Central memory CD8-positive, alpha-beta T cell (primary cell): ENCODE data around the gene BDH1.
"Not testable (repeated sequence)": the region's sequence is repeated elsewhere in the genome, so short reads cannot be mapped to it uniquely, and the experiment has no call there.

Source experiments
- ATAC-seq: fragments of 150-1000 bp; cut with Tn5 transposase; replicated peaks from 2 replicates; pipeline ENCODE4 v1.10.0; 2022; ENCODE audit warnings: mild to moderate bottlenecking, moderate FRiP score, moderate number of reproducible peaks; ENCODE audit not compliant: poor library complexity, severe bottlenecking; ENCODE audit errors: extremely low read depth
- DNase-seq, 2 donors: peaks; one replicate each; pipeline ENCODE4 v3.0.0; 2021; ENCODE audit warnings: low spot score in 2 of 2
- H3K27ac Mint-ChIP-seq: one replicate; pipeline ENCODE4 v1.8.0; 2022; ENCODE audit warnings: low read depth, mild to moderate bottlenecking, moderate library complexity, mixed read lengths
- H3K27me3 Mint-ChIP-seq: one replicate; pipeline ENCODE4 v1.8.0; 2022; ENCODE audit warnings: mixed read lengths
- H3K36me3 Mint-ChIP-seq: one replicate; pipeline ENCODE4 v1.8.0; 2022; ENCODE audit warnings: mild to moderate bottlenecking, moderate library complexity, mixed read lengths; ENCODE audit not compliant: insufficient read depth
- H3K4me1 Mint-ChIP-seq: one replicate; pipeline ENCODE4 v1.8.0; 2022; ENCODE audit warnings: mixed read lengths
- H3K4me3 Mint-ChIP-seq: one replicate; pipeline ENCODE4 v1.8.0; 2022; ENCODE audit warnings: mild to moderate bottlenecking, moderate library complexity, mixed read lengths
- H3K9me3 Mint-ChIP-seq: one replicate; pipeline ENCODE4 v1.8.0; 2022; ENCODE audit warnings: mixed read lengths

Gene BDH1

GRCh38 chr3:197520311-197521276, 35.2 kb downstream of the BDH1 start:
- Mint-ChIP-seq H3K4me1 (peaks cover 21% of the 10 kb centered on the region), H3K9me3 (peaks cover 5% of the 10 kb centered on the region), H3K4me3 (no peak overlapping the region), H3K27ac (peak overlapping the region; percentile 5), H3K27me3 (no peaks in the 10 kb centered on the region), H3K36me3 (peaks cover 8% of the 10 kb centered on the region)
- ATAC-seq (no peak), DNase-seq (no peak)

GRCh38 chr3:197519801-197520211, 36.0 kb downstream of the BDH1 start:
- peak overlapping the region; percentile 44 for H3K27ac Mint-ChIP-seq
- peaks cover 25% of the 10 kb centered on the region for H3K4me1 Mint-ChIP-seq
- peaks cover 10% of the 10 kb centered on the region for H3K36me3 Mint-ChIP-seq
- no peaks in the 10 kb centered on the region for H3K27me3 Mint-ChIP-seq
- peaks cover 5% of the 10 kb centered on the region for H3K9me3 Mint-ChIP-seq
- no peak overlapping the region for H3K4me3 Mint-ChIP-seq
- no peak for DNase-seq
- no peak for ATAC-seq

DNA sequence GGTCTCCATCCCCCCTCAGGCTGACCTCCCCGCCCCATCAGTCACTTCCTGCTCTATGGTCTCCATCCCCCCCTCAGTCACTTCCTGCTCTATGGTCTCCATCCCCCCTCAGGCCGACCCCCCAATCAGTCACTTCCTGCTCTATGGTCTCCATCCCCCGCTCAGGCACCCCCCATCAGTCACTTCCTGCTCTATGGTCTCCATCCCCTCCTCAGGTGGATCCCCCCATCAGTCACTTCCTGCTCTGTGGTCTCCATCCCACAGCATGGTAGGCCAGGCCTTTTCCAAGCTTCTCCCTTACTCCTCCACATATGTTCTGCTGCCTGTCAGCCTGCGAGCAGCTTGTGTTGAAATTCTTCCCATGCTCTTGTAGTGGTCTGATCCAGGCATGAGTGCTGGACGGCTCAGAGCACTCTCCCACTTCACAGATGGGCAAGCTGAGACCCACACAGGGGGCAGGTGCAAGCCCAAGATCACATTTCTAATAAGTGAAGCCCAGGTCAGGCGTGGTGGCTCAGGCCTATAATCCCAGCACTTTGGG, 36.8 kb downstream of the BDH1 start:
- peaks cover 10% of the 10 kb centered on the region for H3K36me3 Mint-ChIP-seq
- H3K4me3 Mint-ChIP-seq, result peak overlapping the region; percentile 25
- ATAC-seq, result no peak
- peaks cover 5% of the 10 kb centered on the region for H3K9me3 Mint-ChIP-seq
- H3K4me1 Mint-ChIP-seq, result peaks cover 25% of the 10 kb centered on the region
- peak overlapping the region; percentile 88 for H3K27ac Mint-ChIP-seq
- no peak for DNase-seq
- no peaks in the 10 kb centered on the region for H3K27me3 Mint-ChIP-seq

GRCh38 chr3:197517922-197518683, 37.7 kb downstream of the BDH1 start:
- H3K27ac Mint-ChIP-seq, ATAC-seq, H3K4me3 Mint-ChIP-seq, H3K9me3 Mint-ChIP-seq, H3K27me3 Mint-ChIP-seq, DNase-seq, H3K36me3 Mint-ChIP-seq: not testable (repeated sequence)
- peaks cover 25% of the 10 kb centered on the region for H3K4me1 Mint-ChIP-seq

DNA sequence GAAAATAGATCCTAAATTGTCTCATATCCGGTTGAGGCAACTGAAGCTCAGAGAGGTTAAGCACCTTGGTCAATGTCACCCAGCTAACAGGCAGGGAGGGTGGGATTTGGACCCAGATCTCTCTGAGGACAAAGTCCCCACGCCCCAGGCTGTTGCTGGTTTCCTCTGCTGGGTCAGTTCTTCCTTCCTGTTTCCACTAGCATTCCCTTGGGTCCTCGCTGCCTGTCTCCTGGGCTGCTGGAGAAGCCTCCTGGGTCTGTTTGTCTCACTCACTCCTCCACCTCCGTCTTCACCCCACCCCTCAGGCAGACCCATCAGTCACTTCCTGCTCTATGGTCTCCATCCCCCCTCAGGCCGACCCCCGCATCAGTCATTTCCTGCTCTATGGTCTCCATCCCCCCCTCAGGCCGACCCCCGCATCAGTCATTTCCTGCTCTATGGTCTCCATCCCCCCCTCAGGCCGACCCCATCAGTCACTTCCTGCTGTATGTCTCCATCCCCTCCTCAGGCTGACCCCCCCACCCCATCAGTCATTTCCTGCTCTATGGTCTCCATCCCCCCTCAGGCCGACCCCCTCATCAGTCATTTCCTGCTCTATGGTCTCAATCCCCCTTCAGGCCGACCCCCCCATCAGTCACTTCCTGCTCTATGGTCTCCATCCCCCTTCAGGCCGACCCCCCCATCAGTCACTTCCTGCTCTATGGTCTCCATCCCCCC, 38.7 kb downstream of the BDH1 start:
- not testable (repeated sequence) for H3K36me3 Mint-ChIP-seq, H3K9me3 Mint-ChIP-seq, ATAC-seq, H3K4me3 Mint-ChIP-seq, H3K27me3 Mint-ChIP-seq, DNase-seq
- Mint-ChIP-seq H3K4me1 (peaks cover 25% of the 10 kb centered on the region), H3K27ac (peak overlapping the region; percentile 87)

DNA sequence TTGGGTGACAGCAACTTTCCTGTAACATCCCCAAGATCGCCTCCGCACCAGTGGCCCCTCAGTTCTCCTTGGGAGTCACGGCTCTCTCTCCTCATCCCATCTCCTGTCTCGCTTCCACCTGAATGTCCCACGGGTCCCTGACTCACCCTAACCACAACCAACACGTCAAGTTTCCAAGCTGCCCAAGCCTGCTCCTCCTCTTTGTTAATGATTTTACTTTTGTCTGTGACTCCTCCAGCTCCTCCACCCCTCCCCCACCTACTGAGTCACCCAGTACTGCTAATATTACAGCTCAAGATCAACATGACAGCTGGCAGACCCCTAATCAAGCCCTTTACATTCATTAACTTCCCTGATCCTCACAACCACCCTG, 39.3 kb downstream of the BDH1 start:
- Mint-ChIP-seq H3K9me3 (peaks cover 5% of the 10 kb centered on the region), H3K27me3 (no peaks in the 10 kb centered on the region), H3K4me1 (peaks cover 25% of the 10 kb centered on the region), H3K4me3 (no peak overlapping the region), H3K36me3 (peaks cover 13% of the 10 kb centered on the region), H3K27ac (peak overlapping the region; percentile 87)
- ATAC-seq (no peak), DNase-seq (no peak)

DNA sequence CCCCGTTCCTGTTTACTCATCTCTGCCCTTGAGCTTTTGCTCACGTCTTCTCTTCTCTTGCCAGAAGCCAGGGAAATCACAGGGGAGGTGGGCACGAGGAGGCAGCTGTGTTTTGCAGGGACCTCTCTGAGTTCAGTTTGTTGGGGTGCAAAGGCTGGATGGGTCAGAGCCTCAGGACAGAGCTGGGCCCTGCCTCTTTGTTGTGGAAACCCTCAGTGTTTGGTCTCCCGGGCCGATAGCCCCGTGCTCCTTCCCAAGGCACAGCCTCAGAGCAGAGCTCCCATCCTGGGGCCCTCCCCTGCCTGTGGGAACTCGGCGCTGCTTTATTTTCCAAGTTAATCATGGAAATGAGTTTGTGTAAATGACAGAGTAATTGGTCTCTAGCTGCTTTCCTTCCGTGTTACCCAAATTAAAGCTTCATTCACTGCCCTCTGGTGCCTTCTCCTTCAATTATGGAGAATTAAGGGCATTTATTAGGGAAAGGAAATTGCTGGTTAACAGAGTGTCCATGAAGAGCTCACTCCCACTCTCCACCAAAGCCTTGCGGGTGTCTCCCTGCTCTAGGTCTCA, 40.9 kb downstream of the BDH1 start:
- Mint-ChIP-seq H3K27me3 (no peaks in the 10 kb centered on the region), H3K4me3 (no peak overlapping the region), H3K27ac (no peak overlapping the region), H3K36me3 (peaks cover 12% of the 10 kb centered on the region), H3K4me1 (peaks cover 30% of the 10 kb centered on the region), H3K9me3 (peaks cover 5% of the 10 kb centered on the region)
- ATAC-seq, result no peak
- DNase-seq, result no peak

DNA sequence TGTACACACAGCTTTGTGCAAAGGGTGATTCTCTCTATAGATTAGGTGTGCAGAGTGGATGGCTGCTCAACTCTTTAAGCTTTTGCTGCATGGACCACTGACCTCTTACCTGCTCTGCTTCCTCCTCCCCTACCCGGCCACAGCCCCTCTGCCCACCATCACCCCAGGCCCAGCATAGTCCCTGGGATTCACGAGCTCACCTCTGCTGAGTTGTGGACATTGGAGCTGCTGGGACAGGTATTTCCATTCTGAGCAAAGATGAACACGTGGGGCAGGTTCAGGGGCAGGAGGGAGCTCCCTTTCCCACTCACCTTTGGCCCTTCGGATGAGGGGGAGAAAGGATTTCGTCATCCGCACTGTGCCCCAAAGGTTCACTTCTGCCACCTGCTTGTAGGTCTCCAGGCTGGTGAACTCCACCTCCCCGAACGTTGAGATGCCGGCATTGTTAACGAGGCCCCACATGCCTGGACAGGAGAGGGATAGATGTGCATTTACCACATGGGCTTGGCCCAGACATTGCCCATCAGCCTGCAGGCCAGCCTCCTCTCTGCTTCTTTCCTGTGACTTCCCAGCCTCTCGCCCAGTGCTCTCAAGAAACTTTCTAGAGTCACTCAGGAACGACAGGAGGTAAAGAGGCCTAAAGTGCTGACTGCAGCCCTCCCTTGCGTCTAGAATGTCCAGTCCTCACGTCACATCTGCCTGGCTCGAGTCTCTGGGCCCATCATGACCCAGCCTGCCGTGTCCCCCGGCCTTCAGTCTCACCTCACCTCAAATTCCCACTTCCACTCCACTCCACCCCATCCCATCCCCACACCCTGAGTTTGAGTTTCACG, 41.6 kb downstream of the BDH1 start:
- ATAC-seq (no peak), DNase-seq (no peak)
- Mint-ChIP-seq H3K9me3 (peaks cover 4% of the 10 kb centered on the region), H3K27me3 (no peaks in the 10 kb centered on the region), H3K27ac (no peak overlapping the region), H3K36me3 (peaks cover 10% of the 10 kb centered on the region), H3K4me3 (no peak overlapping the region), H3K4me1 (peaks cover 29% of the 10 kb centered on the region)

DNA sequence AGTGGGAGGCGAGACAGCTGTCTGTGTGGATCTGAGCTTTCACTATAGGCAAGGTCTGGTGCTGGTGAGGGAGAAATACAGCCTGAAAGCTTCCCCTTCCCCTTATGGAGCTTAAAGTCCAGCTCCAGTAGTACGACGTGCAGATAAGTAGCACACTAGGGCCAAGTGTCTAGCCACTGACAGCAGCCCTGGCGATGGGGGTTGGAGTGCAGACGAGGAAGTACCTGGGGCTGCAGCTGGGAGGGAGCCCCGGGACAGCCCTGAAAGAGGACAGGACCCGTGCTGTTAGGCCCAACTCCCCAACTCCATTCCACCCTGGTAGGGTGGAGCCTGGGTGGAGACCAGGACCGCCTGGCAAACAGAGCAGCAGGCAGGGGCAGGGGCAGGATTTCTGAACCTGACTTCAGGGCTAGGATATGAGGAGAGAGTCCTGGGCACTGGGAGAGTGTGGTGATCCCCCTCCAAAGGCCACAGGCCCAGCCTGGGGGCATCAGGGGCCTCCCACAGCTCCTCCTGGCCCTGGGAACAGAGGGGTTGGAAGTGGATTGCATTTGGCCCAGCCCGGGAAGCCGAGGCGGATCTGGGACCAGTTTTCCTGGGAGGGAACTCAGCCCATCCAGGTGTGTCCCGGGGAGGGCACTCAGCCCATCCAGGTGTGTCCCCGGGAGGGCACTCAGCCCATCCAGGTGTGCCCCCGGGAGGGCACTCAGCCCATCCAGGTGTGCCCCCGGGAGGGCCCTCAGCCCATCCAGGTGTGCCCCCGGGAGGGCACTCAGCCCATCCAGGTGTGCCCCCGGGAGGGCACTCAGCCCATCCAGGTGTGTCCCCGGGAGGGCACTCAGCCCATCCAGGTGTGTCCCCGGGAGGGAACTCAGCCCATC, 42.8 kb downstream of the BDH1 start:
- Mint-ChIP-seq H3K4me1 (peaks cover 24% of the 10 kb centered on the region), H3K27ac (no peak overlapping the region), H3K9me3 (no peaks in the 10 kb centered on the region), H3K27me3 (no peaks in the 10 kb centered on the region), H3K36me3 (peaks cover 6% of the 10 kb centered on the region), H3K4me3 (no peak overlapping the region)
- DNase-seq (no peak), ATAC-seq (no peak)

DNA sequence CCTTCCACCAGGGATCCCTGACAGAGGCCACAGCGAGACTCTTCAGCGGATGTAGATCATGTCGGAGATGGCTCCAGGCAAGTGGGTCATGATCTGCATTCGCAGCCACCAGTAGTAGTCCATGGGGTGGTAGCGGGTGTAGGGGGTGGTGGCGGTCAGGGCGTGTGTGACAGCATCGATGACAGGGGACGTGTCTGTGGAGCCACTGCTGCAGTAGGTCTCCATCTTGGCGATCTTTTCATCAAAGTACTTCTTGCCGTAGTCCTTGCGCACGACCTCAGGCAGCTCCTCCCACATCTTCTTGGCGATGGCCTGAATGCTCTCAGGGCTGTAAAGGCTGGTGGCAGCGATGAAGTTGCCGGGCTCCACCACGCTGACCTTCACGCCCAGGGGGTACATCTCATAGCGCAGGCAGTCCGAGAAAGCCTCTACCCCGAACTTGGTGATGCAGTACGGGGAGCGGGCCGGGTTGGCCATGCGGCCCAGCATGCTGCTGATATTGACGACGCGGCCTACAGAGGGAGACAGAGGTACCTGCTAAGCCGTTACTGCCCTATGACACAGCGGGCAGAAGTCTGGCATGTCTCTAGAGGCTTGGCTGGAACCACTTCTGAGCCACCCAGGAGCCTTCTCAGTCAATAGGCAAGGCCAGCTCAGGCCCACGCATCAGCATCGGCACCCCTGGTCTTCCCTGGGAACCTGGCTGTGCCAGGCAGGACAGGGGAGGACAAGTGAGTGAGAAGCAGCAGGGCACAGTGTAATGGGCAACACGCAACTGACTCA, 43.7 kb downstream of the BDH1 start:
- Mint-ChIP-seq H3K9me3 (no peaks in the 10 kb centered on the region), H3K36me3 (peaks cover 6% of the 10 kb centered on the region), H3K27ac (no peak overlapping the region), H3K4me3 (no peak overlapping the region), H3K4me1 (peaks cover 23% of the 10 kb centered on the region), H3K27me3 (no peaks in the 10 kb centered on the region)
- DNase-seq (no peak), ATAC-seq (no peak)
